ENCODE results near the gene PRH1. TPM values are rescaled to one million over a fixed set of nuclear protein-coding genes. Genes with fewer than 3 reads are reported as not detected.

The PRH1 gene
- total RNA-seq, 4 donors from 2014 or later, result 17.5 to 39.8 (median 34.3) TPM

DNA sequence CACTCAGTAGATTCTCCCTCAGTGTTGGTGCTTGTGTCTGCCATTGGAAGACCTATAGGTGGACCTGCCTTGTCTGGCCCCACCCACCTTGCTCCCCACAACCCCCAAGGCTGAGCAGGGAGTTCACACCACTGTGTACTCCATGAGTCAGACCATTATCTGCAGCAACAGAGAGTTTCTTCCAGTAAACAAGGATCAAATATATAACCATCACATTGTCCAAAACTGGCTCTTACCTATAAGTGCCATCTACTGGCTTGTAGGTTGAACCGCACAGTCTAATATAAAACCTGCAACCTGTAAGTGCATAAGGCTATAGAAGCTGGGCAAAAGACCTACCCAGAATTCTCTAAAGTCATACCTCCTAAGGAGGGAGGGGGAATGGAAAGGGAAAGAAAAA lies 17.4 kb upstream of the PRH1 start:
- TF ChIP-seq, protein P1, sequence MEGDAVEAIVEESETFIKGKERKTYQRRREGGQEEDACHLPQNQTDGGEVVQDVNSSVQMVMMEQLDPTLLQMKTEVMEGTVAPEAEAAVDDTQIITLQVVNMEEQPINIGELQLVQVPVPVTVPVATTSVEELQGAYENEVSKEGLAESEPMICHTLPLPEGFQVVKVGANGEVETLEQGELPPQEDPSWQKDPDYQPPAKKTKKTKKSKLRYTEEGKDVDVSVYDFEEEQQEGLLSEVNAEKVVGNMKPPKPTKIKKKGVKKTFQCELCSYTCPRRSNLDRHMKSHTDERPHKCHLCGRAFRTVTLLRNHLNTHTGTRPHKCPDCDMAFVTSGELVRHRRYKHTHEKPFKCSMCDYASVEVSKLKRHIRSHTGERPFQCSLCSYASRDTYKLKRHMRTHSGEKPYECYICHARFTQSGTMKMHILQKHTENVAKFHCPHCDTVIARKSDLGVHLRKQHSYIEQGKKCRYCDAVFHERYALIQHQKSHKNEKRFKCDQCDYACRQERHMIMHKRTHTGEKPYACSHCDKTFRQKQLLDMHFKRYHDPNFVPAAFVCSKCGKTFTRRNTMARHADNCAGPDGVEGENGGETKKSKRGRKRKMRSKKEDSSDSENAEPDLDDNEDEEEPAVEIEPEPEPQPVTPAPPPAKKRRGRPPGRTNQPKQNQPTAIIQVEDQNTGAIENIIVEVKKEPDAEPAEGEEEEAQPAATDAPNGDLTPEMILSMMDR (IDR thresholded peaks at IDR 0.05; ENCODE audit: low read depth), result no peak

- TF ChIP-seq, protein P1 (IDR thresholded peaks at IDR 0.05; ENCODE audit: low read depth), result no peak
Observed at GRCh38 chr12:10900972-10901371, 16.9 kb upstream of the PRH1 start.

DNA sequence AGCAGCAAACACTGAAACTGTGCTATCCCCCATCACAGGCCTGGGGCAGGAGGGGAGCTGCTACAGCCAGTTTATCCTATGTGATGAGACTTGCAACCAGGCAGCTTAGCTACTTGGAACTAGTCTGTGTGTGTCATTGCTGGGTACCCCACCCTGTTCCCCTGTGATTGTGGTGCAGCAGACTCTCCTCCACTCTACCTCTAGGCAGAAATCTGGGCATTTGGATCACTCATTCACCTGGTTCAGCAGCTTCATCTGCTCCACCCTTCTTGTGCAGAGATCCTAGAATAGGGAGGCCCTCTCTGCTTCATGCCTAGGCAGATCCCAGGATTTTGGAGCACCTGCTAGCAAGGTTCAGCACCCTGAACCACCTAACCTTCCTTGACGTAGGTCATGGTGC lies 16.5 kb upstream of the PRH1 start:
- TF ChIP-seq, protein P1 (IDR thresholded peaks at IDR 0.05; ENCODE audit: low read depth), result no peak

- TF ChIP-seq, protein P1 (IDR thresholded peaks at IDR 0.05; ENCODE audit: low read depth), result no peak
Observed at GRCh38 chr12:10896854-10897253, 12.8 kb upstream of the PRH1 start.

DNA sequence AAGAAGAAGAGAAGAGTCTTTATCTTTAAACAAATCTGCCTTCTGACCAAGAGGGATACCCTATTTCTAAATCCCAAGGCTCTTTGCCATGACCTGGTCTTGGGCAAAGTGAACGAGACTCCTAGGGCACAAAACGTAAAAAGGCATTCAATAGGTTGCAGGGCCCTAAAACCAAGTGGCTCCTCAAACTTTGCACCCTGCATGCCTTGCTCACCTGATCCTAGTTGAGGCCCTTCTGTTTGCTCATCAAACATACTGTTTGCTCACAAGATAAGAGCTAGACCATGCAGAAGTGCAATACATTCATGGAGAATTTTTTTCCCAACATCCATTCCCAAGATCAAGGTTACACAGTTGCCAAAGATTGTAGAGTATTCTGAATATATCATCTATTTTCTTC lies 7.9 kb upstream of the PRH1 start:
- TF ChIP-seq, protein P1 (IDR thresholded peaks at IDR 0.05; ENCODE audit: low read depth), result no peak

DNA sequence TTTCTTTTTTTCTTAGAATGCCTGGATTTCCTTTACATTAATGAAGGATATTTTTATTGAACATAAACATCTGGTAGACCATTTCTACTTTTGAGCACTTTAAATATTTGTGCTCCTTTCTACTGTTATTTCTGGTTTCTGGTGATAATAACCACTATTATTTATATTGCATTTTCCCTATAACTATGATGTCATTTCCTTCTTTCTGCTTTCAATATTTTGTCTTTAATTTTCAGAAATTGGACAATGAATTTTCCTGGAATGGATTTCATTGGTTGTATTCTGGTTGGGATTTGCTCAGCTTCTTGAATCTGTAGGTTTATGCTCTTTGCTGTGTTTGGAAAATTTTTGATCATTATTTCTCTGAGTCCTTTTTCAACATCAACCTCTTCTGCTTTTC lies 5.2 kb upstream of the PRH1 start:
- TF ChIP-seq, protein P1 (IDR thresholded peaks at IDR 0.05; ENCODE audit: low read depth), result no peak

DNA sequence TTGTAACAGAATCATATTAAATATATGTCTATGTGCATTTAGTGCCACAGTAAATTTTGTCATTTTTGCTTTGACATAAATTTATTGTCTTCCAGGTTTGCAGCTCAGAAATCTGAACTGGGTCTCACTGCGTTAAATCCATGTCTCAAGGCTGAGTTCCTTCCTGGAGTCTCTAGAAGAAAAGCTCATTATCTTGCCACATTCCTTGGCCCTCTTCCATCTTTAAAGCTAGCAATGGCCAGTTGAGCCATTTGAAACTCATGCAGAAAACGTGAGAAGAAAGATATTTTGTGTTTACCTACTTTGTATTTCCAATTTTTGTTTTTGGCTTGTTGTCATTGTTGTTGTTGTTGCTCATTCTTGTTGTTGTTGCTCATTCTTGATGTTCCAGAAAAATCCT lies 10.7 kb downstream of the PRH1 start:
- TF ChIP-seq, protein P1 (IDR thresholded peaks at IDR 0.05; ENCODE audit: low read depth), result no peak

Data from subcutaneous adipose tissue (tissue), 4 donors.